ENCODE measurements around the gene UQCC3.

GRCh38 chr11:62721994-62722393 lies 50.5 kb downstream of the UQCC3 start:
- TF ChIP-seq, protein P1, sequence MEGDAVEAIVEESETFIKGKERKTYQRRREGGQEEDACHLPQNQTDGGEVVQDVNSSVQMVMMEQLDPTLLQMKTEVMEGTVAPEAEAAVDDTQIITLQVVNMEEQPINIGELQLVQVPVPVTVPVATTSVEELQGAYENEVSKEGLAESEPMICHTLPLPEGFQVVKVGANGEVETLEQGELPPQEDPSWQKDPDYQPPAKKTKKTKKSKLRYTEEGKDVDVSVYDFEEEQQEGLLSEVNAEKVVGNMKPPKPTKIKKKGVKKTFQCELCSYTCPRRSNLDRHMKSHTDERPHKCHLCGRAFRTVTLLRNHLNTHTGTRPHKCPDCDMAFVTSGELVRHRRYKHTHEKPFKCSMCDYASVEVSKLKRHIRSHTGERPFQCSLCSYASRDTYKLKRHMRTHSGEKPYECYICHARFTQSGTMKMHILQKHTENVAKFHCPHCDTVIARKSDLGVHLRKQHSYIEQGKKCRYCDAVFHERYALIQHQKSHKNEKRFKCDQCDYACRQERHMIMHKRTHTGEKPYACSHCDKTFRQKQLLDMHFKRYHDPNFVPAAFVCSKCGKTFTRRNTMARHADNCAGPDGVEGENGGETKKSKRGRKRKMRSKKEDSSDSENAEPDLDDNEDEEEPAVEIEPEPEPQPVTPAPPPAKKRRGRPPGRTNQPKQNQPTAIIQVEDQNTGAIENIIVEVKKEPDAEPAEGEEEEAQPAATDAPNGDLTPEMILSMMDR (IDR thresholded peaks at IDR 0.05; ENCODE audit: low read length), result peak; percentile 28; the same call in 1 of the 2 replicates
- TF ChIP-seq EZH2 (IDR thresholded peaks at IDR 0.05; ENCODE audit: borderline replicate concordance, low read length), result no peak

All from OCI-LY1 (cell line).